Esophagus muscularis mucosa (tissue), 4 donors: ENCODE measurements around the gene CCM2. TPM values are rescaled to one million over a fixed set of nuclear protein-coding genes. Genes with fewer than 3 reads are reported as not detected.
A peak's percentile ranks its signal among the peaks of the same experiment; 100 is the strongest.

Source experiments
- DNase-seq: peaks from one replicate; pipeline ENCODE4 v3.0.0-alpha.2; 2017; ENCODE audit errors: extremely low spot score
- H3K27ac ChIP-seq, 4 donors: fragments of 200-600 bp; sonication (generic); replicated peaks in 1 of 4; 1 replicate in 3 of 4; 2 replicates in 1 of 4; pipeline ENCODE4 v1.5.1; 2016 to 2019; ENCODE audit warnings: mild to moderate bottlenecking in 1 of 4
- H3K27me3 ChIP-seq, 4 donors: fragments of 200-600 bp; sonication (generic); one replicate each; pipeline versions ENCODE4 v1.5.1 to v1.6.0; 2016 to 2019
- H3K36me3 ChIP-seq, 4 donors: fragments of 200-600 bp; sonication (generic); one replicate each; pipeline ENCODE4 v1.5.1; 2016 to 2019
- H3K4me1 ChIP-seq, 4 donors: fragments of 200-600 bp; sonication (generic); one replicate each; pipeline ENCODE4 v1.5.1; 2016 to 2019
- H3K4me3 ChIP-seq, 4 donors: fragments of 200-600 bp; sonication (generic); 1 replicate in 2 of 4; 2 replicates in 2 of 4; pipeline ENCODE4 v1.5.1; 2016 to 2019; ENCODE audit warnings: mild to moderate bottlenecking in 4 of 4, moderate library complexity in 1 of 4
- H3K9me3 ChIP-seq, 4 donors: fragments of 200-600 bp; sonication (generic); 1 replicate in 3 of 4; 2 replicates in 1 of 4; pipeline ENCODE4 v1.5.1; 2016 to 2019
- CTCF ChIP-seq, 3 experiments: fragments of 200-600 bp in 2 of 3; fragments of 450-650 bp in 1 of 3; sonication (generic) in 2 of 3; IDR thresholded peaks; one replicate each; pipeline ENCODE4 v1.5.1; 2017 to 2019; ENCODE audit warnings: antibody characterized with exemption in 3 of 3, mild to moderate bottlenecking in 2 of 3, moderate library complexity in 1 of 3
- EP300 ChIP-seq: sonication (generic); formaldehyde crosslinking; IDR thresholded peaks from one replicate; pipeline ENCODE4 v1.6.1; 2017; ENCODE audit warnings: antibody characterized with exemption
- POLR2A ChIP-seq: fragments of 450-650 bp; IDR thresholded peaks from one replicate; pipeline ENCODE4 v1.6.1; 2017; ENCODE audit warnings: antibody characterized with exemption, moderate library complexity, mild to moderate bottlenecking, low read depth
- POLR2AphosphoS5 ChIP-seq, 2 donors: sonication (generic); formaldehyde crosslinking; IDR thresholded peaks; one replicate each; pipeline ENCODE4 v1.6.1; 2017; ENCODE audit warnings: antibody characterized with exemption in 2 of 2
- WGBS: methylation state at CpG from one replicate; pipeline ENCODE4 v1.1.5; 2018; 5-methylcytosine and 5-hydroxymethylcytosine counted together
- intact Hi-C: fragments of 100-400 bp; cut with DNase I; formaldehyde crosslinking; loops from one replicate; pipeline ENCODE4 v1.15.1; 2023
- total RNA-seq, 4 donors: library from RNA; depleted of rRNA; stranded (reverse); fragments of >200 nt; gene quantifications; one replicate each; pipeline versions ENCODE4 v1.1.0 to v1.2.1, GENCODE V29; 2016

CCM2 gene
- total RNA-seq, 4 donors from 2014 or later = 40.3 to 61.7 (median 49.4) TPM

- Histone ChIP-seq H3K36me3 (peaks cover 34 to 61% (median 51%) of the 10 kb centered on the region in 4 donors), H3K27me3 (no peaks in the 10 kb centered on the region), H3K27ac (no peak overlapping the region), H3K4me1 (peaks cover 0 to 7% (median 4%) of the 10 kb centered on the region in 4 donors), H3K9me3 (no peaks in the 10 kb centered on the region), H3K4me3 (no peak overlapping the region)
- 79% methylated on average over 8 of the region's 8 CpGs for WGBS
- TF ChIP-seq EP300 (no peak), POLR2A (no peak), POLR2AphosphoS5 (IDR thresholded peaks at IDR 0.05) (no peak), CTCF (IDR thresholded peaks at IDR 0.05) (no peak)
- no peak for DNase-seq
- intact Hi-C loops = no loop called here
Observed at GRCh38 chr7:45078125-45078681, 78.2 kb downstream of the CCM2 start.

GRCh38 chr7:45080265-45080957 lies 80.4 kb downstream of the CCM2 start:
- intact Hi-C loops = loop anchor here (10.0 kb wide), 1 partner anchor 76 kb away; the partner anchor contains the start of gene CCM2
- Histone ChIP-seq H3K27ac (no peak overlapping the region), H3K36me3 (peaks cover 13 to 45% (median 34%) of the 10 kb centered on the region in 4 donors), H3K9me3 (no peaks in the 10 kb centered on the region), H3K27me3 (no peaks in the 10 kb centered on the region), H3K4me3 (no peak overlapping the region), H3K4me1 (peaks cover 0 to 7% (median 4%) of the 10 kb centered on the region in 4 donors)
- no peak for TF ChIP-seq CTCF (IDR thresholded peaks at IDR 0.05)
- WGBS = 97% methylated on average over 14 of the region's 17 CpGs
- no peak for DNase-seq

GRCh38 chr7:45080958-45081669 lies 81.1 kb downstream of the CCM2 start:
- no peak for DNase-seq
- 92% methylated on average over 12 of the region's 14 CpGs for WGBS
- intact Hi-C loops = loop anchor here (10.0 kb wide), 1 partner anchor 76 kb away; the partner anchor contains the start of gene CCM2
- Histone ChIP-seq H3K9me3 (no peaks in the 10 kb centered on the region), H3K4me3 (no peak overlapping the region), H3K36me3 (peaks cover 6 to 42% (median 29%) of the 10 kb centered on the region in 4 donors), H3K27ac (peak overlapping the region in 1 of 4 donors; percentile 53), H3K4me1 (peaks cover 0 to 7% (median 4%) of the 10 kb centered on the region in 4 donors), H3K27me3 (no peaks in the 10 kb centered on the region)
- no peak for TF ChIP-seq POLR2AphosphoS5 (IDR thresholded peaks at IDR 0.05)
- TF ChIP-seq CTCF (IDR thresholded peaks at IDR 0.05) = no peak
- TF ChIP-seq POLR2A = no peak
- no peak for TF ChIP-seq EP300

- TF ChIP-seq POLR2AphosphoS5 (IDR thresholded peaks at IDR 0.05) (no peak), CTCF (IDR thresholded peaks at IDR 0.05) (no peak), POLR2A (no peak), EP300 (no peak)
Observed at GRCh38 chr7:45081670-45081974, 81.6 kb downstream of the CCM2 start.

More at GRCh38 chr7:45081670-45081974, 81.6 kb downstream of the CCM2 start:
- Histone ChIP-seq H3K4me3 (no peak overlapping the region), H3K27me3 (no peaks in the 10 kb centered on the region), H3K9me3 (no peaks in the 10 kb centered on the region), H3K27ac (peak overlapping the region in 1 of 4 donors; percentile 53), H3K36me3 (peaks cover under 1 to 37% (median 24%) of the 10 kb centered on the region in 4 donors), H3K4me1 (peaks cover 0 to 7% (median 4%) of the 10 kb centered on the region in 4 donors)
- intact Hi-C loops = loop anchor here (10.0 kb wide), 1 partner anchor 77 kb away; the partner anchor contains the start of gene CCM2
- DNase-seq = no peak
- WGBS = 93% methylated on average over 8 of the region's 9 CpGs
